IMR-90 (cell line): ENCODE measurements around the gene PAPSS2. TPM values are rescaled to one million over a fixed set of nuclear protein-coding genes. Genes with fewer than 3 reads are reported as not detected.

Experiments
- ATAC-seq: fragments of 200-7000 bp; cut with Tn5 transposase; 2 replicates; pipeline ENCODE4 v1.9.1; 2020; ENCODE audit warnings: low read depth, mild to moderate bottlenecking, moderate library complexity
- BruUV-seq: library from RNA; stranded (reverse); fragments of 400-500 nt; replicated peaks from 2 replicates; lab custom pipeline; 2021; lab: Mats Ljungman, UMichigan
- CTCF ChIA-PET: fragments of 300-600 bp; formaldehyde crosslinking; extraction: SDS; loops from one replicate; lab custom pipeline; 2021; ENCODE audit warnings: antibody characterized with exemption; lab: Yijun Ruan, JAX
- POLR2A ChIA-PET: fragments of 300-600 bp; sonication (Branson Sonifier 250); formaldehyde crosslinking; loops from one replicate; lab custom pipeline; 2022; ENCODE audit warnings: antibody characterized with exemption; ENCODE audit not compliant: unreplicated experiment; lab: Charles Lee
- DNase-seq: peaks from one replicate; pipeline ENCODE4 v3.0.0; 2013
- H2AFZ ChIP-seq: replicated peaks from 2 replicates; pipeline ENCODE3; 2013; ENCODE audit warnings: low read length, mild to moderate bottlenecking; ENCODE audit not compliant: poor library complexity
- H2AK5ac ChIP-seq: 2 replicates; pipeline ENCODE4 v1.6.1; 2013; ENCODE audit warnings: low read depth, low read length, inconsistent platforms
- H2AK9ac ChIP-seq: replicated peaks from 2 replicates; pipeline ENCODE3; 2013; ENCODE audit warnings: mild to moderate bottlenecking, low read depth, low read length, moderate library complexity; ENCODE audit not compliant: poor library complexity
- H2BK120ac ChIP-seq: 2 replicates; pipeline ENCODE4 v1.6.1; 2013; ENCODE audit warnings: low read depth, low read length, inconsistent platforms
- H2BK15ac ChIP-seq: 3 replicates; pipeline ENCODE4 v1.6.1; 2013; ENCODE audit warnings: low read depth, low read length, inconsistent platforms
- H2BK20ac ChIP-seq: 2 replicates; pipeline ENCODE4 v1.6.1; 2013; ENCODE audit warnings: low read depth, mild to moderate bottlenecking, inconsistent platforms, low read length, moderate library complexity
- H2BK5ac ChIP-seq: 2 replicates; pipeline ENCODE4 v1.6.1; 2013; ENCODE audit warnings: mild to moderate bottlenecking, low read depth, low read length, inconsistent platforms; ENCODE audit not compliant: poor library complexity, severe bottlenecking
- H3K14ac ChIP-seq: replicated peaks from 2 replicates; pipeline ENCODE4 v1.6.1; 2013; ENCODE audit warnings: low read depth, low read length, inconsistent platforms
- H3K18ac ChIP-seq: 2 replicates; pipeline ENCODE4 v1.6.1; 2013; ENCODE audit warnings: low read depth, low read length, control low read depth
- H3K23ac ChIP-seq: 2 replicates; pipeline ENCODE4 v1.6.1; 2013; ENCODE audit warnings: low read depth, low read length, inconsistent platforms
- H3K27ac ChIP-seq: 2 replicates; pipeline ENCODE4 v1.5.1; 2013; ENCODE audit warnings: mild to moderate bottlenecking, control low read depth, low read length; ENCODE audit not compliant: insufficient read depth
- H3K27me3 ChIP-seq: 2 replicates; pipeline ENCODE4 v1.6.1; 2013; ENCODE audit warnings: low read length; ENCODE audit not compliant: control insufficient read depth, insufficient read depth
- H3K36me3 ChIP-seq: 2 replicates; pipeline ENCODE4 v1.6.1; 2013; ENCODE audit warnings: low read length, mixed read lengths; ENCODE audit not compliant: control insufficient read depth, insufficient read depth
- H3K4ac ChIP-seq: 2 replicates; pipeline ENCODE4 v1.6.1; 2013; ENCODE audit warnings: low read depth, low read length, inconsistent platforms
- H3K4me1 ChIP-seq: 2 replicates; pipeline ENCODE4 v1.6.1; 2013; ENCODE audit warnings: low read length, mixed read lengths; ENCODE audit not compliant: control insufficient read depth, insufficient read depth
- H3K4me2 ChIP-seq: 2 replicates; pipeline ENCODE4 v1.6.1; 2013; ENCODE audit warnings: low read depth, mild to moderate bottlenecking, control low read depth, low read length, moderate library complexity
- H3K4me3 ChIP-seq: 2 replicates; pipeline ENCODE4 v1.5.1; 2013; ENCODE audit warnings: low read depth, mild to moderate bottlenecking, control low read depth, low read length, moderate library complexity; ENCODE audit not compliant: insufficient read depth
- H3K56ac ChIP-seq: 2 replicates; pipeline ENCODE4 v1.6.1; 2013; ENCODE audit warnings: low read length, inconsistent platforms; ENCODE audit not compliant: insufficient read depth; ENCODE audit errors: extremely low read depth
- H3K79me1 ChIP-seq, 2 experiments: 2 replicates each; pipeline ENCODE4 v1.6.1; 2013; ENCODE audit warnings: low read length in 2 of 2, inconsistent platforms in 1 of 2, low read depth in 1 of 2
- H3K9ac ChIP-seq: 2 replicates; pipeline ENCODE4 v1.6.1; 2013; ENCODE audit warnings: low read depth, low read length, control low read depth
- H3K9me1 ChIP-seq: 2 replicates; pipeline ENCODE4 v1.6.1; 2013; ENCODE audit warnings: low read length, inconsistent platforms; ENCODE audit not compliant: insufficient read depth
- H3K9me3 ChIP-seq: 2 replicates; pipeline ENCODE4 v1.6.1; 2013; ENCODE audit warnings: low read length; ENCODE audit not compliant: control insufficient read depth, insufficient read depth
- H4K20me1 ChIP-seq: 2 replicates; pipeline ENCODE4 v1.6.1; 2013; ENCODE audit warnings: low read length, inconsistent platforms; ENCODE audit not compliant: insufficient read depth
- H4K5ac ChIP-seq: 2 replicates; pipeline ENCODE4 v1.6.1; 2013; ENCODE audit warnings: mild to moderate bottlenecking, low read depth, low read length, control low read depth
- H4K8ac ChIP-seq, 2 experiments: 2 replicates each; pipeline ENCODE4 v1.6.1; 2013; ENCODE audit warnings: low read depth in 2 of 2, low read length in 2 of 2, control low read depth in 1 of 2, inconsistent platforms in 1 of 2
- H4K91ac ChIP-seq: 2 replicates; pipeline ENCODE4 v1.6.1; 2013; ENCODE audit warnings: low read depth, low read length, inconsistent platforms; ENCODE audit not compliant: insufficient read depth
- CTCF ChIP-seq: conservative IDR thresholded peaks from 2 replicates; pipeline ENCODE4 v1.5.1; 2012; ENCODE audit warnings: mild to moderate bottlenecking, low read depth, low read length, improper control_type of control experiment
- RAD21 ChIP-seq: IDR thresholded peaks from 2 replicates; pipeline ENCODE4 v1.6.1; 2012; ENCODE audit warnings: low read length, improper control_type of control experiment
- RCOR1 ChIP-seq: IDR thresholded peaks from 2 replicates; pipeline ENCODE4 v1.6.1; 2012; ENCODE audit warnings: mild to moderate bottlenecking, low read length, improper control_type of control experiment; ENCODE audit not compliant: insufficient replicate concordance
- RFX5 ChIP-seq: IDR thresholded peaks from 2 replicates; pipeline ENCODE4 v1.8.0; 2012; ENCODE audit warnings: low read depth, mild to moderate bottlenecking, low read length, moderate library complexity
- SMC3 ChIP-seq: fragments of 150-350 bp; IDR thresholded peaks from 2 replicates; pipeline ENCODE4 v1.6.1; 2016; ENCODE audit warnings: low read depth, mild to moderate bottlenecking, antibody characterized with exemption, low read length, moderate library complexity
- WGBS, 2 experiments: methylation state at CpG; one replicate each; pipeline versions ENCODE4 v1.1.5 to v1.1.7; 2013; ENCODE audit warnings: missing lambda C conversion rate in 2 of 2; ENCODE audit not compliant: insufficient read length in 1 of 2; ENCODE audit errors: extremely low coverage in 2 of 2; 5-methylcytosine and 5-hydroxymethylcytosine counted together
- dilution Hi-C: fragments of 300-500 bp; cut with HindIII; formaldehyde crosslinking; loops from one replicate; pipeline ENCODE4 v1.14.3; 2018; ENCODE audit warnings: low sequenced_read_pairs; ENCODE audit not compliant: unreplicated experiment
- in situ Hi-C: fragments of 300-500 bp; cut with MboI; formaldehyde crosslinking; loops from 3 replicates; pipeline ENCODE4 v1.14.3; 2019; ENCODE audit warnings: low sequenced_read_pairs, inconsistent platforms, mixed read lengths
- intact Hi-C: fragments of 100-400 bp; cut with micrococcal nuclease; formaldehyde crosslinking; loops from 2 replicates; pipeline ENCODE4 v1.10.0; 2022
- polyA plus RNA-seq, 3 experiments: library from polyadenylated mRNA; depleted of rRNA; stranded (reverse); fragments of >200 nt; gene quantifications; 2 replicates each; pipeline ENCODE4 v1.2.3, GENCODE V29; 2012; ENCODE audit warnings: low replicate concordance in 1 of 3
- total RNA-seq: library from RNA; depleted of rRNA; stranded (reverse); fragments of >200 nt; gene quantifications from 2 replicates; pipeline ENCODE4 v1.2.3, GENCODE V29; 2012

Gene PAPSS2
- total and polyA plus RNA-seq, 2 of the 4 experiments (the other 2 are of a cell fraction) = 55.0 to 63.3 TPM

DNA sequence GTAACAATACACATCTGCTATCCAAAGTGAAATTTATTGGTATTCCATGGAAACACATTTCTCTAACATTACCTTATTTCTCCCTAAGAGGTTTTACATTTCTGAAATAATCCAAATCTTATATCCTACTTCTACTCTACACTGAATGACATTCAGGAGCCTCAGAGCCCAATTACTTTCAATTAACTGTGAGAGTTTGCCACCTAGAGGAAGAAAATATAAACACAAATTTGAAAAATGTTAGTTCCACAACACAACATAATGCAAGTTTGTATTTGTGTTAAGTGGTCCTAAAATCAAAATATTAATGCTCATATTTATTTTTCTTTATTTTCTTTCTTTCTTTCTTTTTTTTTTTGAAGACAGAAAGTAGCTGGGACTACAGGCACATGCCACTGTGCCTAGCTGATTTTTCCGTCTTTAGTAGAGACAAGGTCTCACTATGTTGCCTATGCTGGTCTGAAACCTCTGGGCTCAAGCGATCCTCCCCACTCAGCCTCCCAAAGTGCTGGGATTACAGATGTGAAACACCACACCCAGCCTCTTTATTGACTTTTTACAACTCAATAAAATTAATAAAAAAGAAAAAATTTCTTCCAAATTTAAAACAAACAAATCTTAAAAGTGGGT is 112.3 kb downstream of the PAPSS2 start:
- H4K8ac ChIP-seq = no peak overlapping the region
- no TSS peak for BruUV-seq
- no peak overlapping the region for H2BK5ac ChIP-seq
- peak; percentile 20 for DNase-seq
- H4K91ac ChIP-seq = no peak overlapping the region
- peaks cover 9% of the 10 kb centered on the region for H3K36me3 ChIP-seq
- H3K27me3 ChIP-seq = no peaks in the 10 kb centered on the region
- H2BK20ac ChIP-seq = no peak overlapping the region
- H2AFZ ChIP-seq = no peak overlapping the region
- H3K4me1 ChIP-seq = peaks cover 11% of the 10 kb centered on the region
- H3K56ac ChIP-seq = no peak overlapping the region
- peak; percentile 27; the same call in 1 of the 2 replicates for ATAC-seq
- H3K9me3 ChIP-seq = no peaks in the 10 kb centered on the region
- dilution Hi-C loops = no loop called here
- H3K4ac ChIP-seq = no peak overlapping the region
- no peak overlapping the region for H2BK120ac ChIP-seq
- TF ChIP-seq RFX5 = no peak
- TF ChIP-seq RCOR1 = no peak
- TF ChIP-seq SMC3 = peak; percentile 48
- peak; percentile 45 for TF ChIP-seq CTCF
- peak; percentile 52 for TF ChIP-seq RAD21
- CTCF ChIA-PET = no interaction called here
- H4K20me1 ChIP-seq = no peaks in the 10 kb centered on the region
- POLR2A ChIA-PET = no interaction called here
- no peak overlapping the region for H3K27ac ChIP-seq
- H4K5ac ChIP-seq = no peak overlapping the region
- H3K4me2 ChIP-seq = no peak overlapping the region
- H3K18ac ChIP-seq = no peak overlapping the region
- H3K23ac ChIP-seq = no peak overlapping the region
- no peak overlapping the region for H3K9ac ChIP-seq
- peaks cover 8 to 25% of the 10 kb centered on the region in 2 experiments; a peak in 3 of 4 replicates for H3K79me1 ChIP-seq
- no peak overlapping the region for H3K14ac ChIP-seq
- in situ Hi-C loops = no loop called here
- no peak overlapping the region for H2BK15ac ChIP-seq
- peaks cover 13% of the 10 kb centered on the region for H3K9me1 ChIP-seq
- no CpG with 5 or more reads among the region's 2 CpGs for WGBS, 2 experiments
- intact Hi-C loops = no loop called here
- H2AK5ac ChIP-seq = no peak overlapping the region
- no peak overlapping the region for H2AK9ac ChIP-seq
- no peak overlapping the region for H3K4me3 ChIP-seq
